ENCODE results near the gene AGAP1. TPM values are rescaled to one million over a fixed set of nuclear protein-coding genes. Genes with fewer than 3 reads are reported as not detected.
A peak's percentile ranks its signal among the peaks of the same experiment; 100 is the strongest.

AGAP1 gene
- total and polyA plus RNA-seq, 2 donors (not counting 3 experiments of a cell fraction or from before 2014, with no cell fraction given): 10.2 to 20.9 TPM

DNA sequence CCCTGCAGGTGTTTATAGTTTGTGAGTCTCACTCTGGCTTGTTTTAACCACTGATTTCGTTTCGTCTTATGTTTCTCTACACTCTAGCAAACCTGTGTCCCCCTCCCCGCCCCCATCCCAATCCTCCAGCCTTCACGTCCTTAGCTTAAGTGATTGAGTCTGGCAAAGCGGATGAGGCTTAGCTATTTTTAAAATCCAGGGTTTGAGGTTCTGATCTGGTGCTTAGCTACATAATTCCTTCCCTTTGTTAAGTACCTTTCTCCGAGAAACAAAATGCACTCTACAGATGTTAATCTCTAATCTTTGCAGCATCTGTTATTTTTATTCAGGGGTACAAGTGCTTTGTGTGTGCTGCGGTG, 7.8 kb downstream of the AGAP1 start:
- Histone ChIP-seq H3K4me3 (replicated peaks in 1 of 3; ENCODE audit: insufficient read depth in 1 of 3, low read depth in 1 of 3, low read length in 3 of 3) (peak overlapping the region in 1 of 3 experiments; percentile 3), H3K27ac (ENCODE audit: insufficient read depth, low read depth, low read length) (no peak overlapping the region)
- no peak for FAIRE-seq

DNA sequence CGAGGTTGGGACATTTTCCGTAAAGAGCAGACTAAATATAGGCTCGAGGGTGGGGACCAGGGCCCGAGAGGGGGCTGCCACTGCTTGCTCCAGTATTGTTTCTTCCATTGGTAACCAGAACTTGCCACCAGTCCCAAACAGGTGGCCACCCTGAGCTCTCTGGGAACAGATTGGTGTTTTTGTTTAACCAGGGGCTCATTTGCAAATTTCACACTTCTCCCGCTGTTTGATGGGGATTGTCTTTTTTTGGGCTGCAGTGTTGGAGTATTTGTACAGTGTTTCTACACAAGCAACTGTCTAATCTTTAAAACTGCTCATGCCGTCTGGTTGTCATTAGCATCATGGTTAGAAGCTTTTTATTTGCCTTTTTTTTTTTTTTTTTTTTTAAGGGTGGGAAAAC, 8.5 kb downstream of the AGAP1 start:
- no peak for DNase-seq (ENCODE audit: low read depth, low spot score)
- BruUV-seq (replicated peaks): no TSS peak
- no peaks in the 10 kb centered on the region for H3K36me3 ChIP-seq (ENCODE audit: control insufficient read depth in 2 of 2, extremely low read depth in 1 of 2, insufficient read depth in 2 of 2, low read length in 2 of 2)
- no peak for FAIRE-seq
- peaks cover 17% of the 10 kb centered on the region for H3K4me1 ChIP-seq (ENCODE audit: control insufficient read depth, extremely low read depth, insufficient read depth, low read length)
- intact Hi-C loops (cut with micrococcal nuclease): no loop called here
- no peak overlapping the region for H3K27ac ChIP-seq (ENCODE audit: insufficient read depth, low read depth, low read length)
- H3K9me3 ChIP-seq (replicated peaks; ENCODE audit: control insufficient read depth, insufficient read depth, low read length): no peaks in the 10 kb centered on the region
- dilution Hi-C loops (cut with MboI; ENCODE audit: extremely low pct_ligation_motif_present, low sequenced_read_pairs): no loop called here
- no peak overlapping the region for H3K4me3 ChIP-seq (replicated peaks in 1 of 3; ENCODE audit: insufficient read depth in 1 of 3, low read depth in 1 of 3, low read length in 3 of 3)
- no peaks in the 10 kb centered on the region for H3K9me1 ChIP-seq (replicated peaks; ENCODE audit: control insufficient read depth, extremely low read depth, insufficient read depth, low read length)
- H3K9ac ChIP-seq (replicated peaks; ENCODE audit: extremely low read depth, insufficient read depth, low read length): no peak overlapping the region
- H3K4me2 ChIP-seq (ENCODE audit: insufficient read depth, low read length): no peak overlapping the region
- H2AFZ ChIP-seq (ENCODE audit: low read depth, low read length): no peak overlapping the region
- H3K27me3 ChIP-seq (ENCODE audit: control insufficient read depth in 2 of 2, insufficient read depth in 2 of 2, low read length in 2 of 2): no peaks in the 10 kb centered on the region
- CTCF ChIA-PET: interaction anchor here (2.2 to 4.2 kb wide), 2 partner anchors 30 to 50 kb away, joined by 8 to 23 read pairs; no protein-coding TSS in a partner anchor
- no peaks in the 10 kb centered on the region for H4K20me1 ChIP-seq (replicated peaks; ENCODE audit: control insufficient read depth, extremely low read depth, insufficient read depth, low read length)
- TF ChIP-seq, protein P1, sequence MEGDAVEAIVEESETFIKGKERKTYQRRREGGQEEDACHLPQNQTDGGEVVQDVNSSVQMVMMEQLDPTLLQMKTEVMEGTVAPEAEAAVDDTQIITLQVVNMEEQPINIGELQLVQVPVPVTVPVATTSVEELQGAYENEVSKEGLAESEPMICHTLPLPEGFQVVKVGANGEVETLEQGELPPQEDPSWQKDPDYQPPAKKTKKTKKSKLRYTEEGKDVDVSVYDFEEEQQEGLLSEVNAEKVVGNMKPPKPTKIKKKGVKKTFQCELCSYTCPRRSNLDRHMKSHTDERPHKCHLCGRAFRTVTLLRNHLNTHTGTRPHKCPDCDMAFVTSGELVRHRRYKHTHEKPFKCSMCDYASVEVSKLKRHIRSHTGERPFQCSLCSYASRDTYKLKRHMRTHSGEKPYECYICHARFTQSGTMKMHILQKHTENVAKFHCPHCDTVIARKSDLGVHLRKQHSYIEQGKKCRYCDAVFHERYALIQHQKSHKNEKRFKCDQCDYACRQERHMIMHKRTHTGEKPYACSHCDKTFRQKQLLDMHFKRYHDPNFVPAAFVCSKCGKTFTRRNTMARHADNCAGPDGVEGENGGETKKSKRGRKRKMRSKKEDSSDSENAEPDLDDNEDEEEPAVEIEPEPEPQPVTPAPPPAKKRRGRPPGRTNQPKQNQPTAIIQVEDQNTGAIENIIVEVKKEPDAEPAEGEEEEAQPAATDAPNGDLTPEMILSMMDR (IDR thresholded peaks at IDR 0.05; ENCODE audit: extremely low read depth in 1 of 2, insufficient read depth in 1 of 2, low read depth in 1 of 2, low read length in 2 of 2): no peak
- no peak for TF ChIP-seq MYC (IDR thresholded peaks at IDR 0.05; ENCODE audit: low read depth, low read length)
- no peak for TF ChIP-seq FOS (IDR thresholded peaks at IDR 0.05; ENCODE audit: borderline replicate concordance, insufficient read depth, low read length)
- no peak for TF ChIP-seq EZH2 (IDR thresholded peaks at IDR 0.05; ENCODE audit: borderline replicate concordance, low read depth, low read length, severe bottlenecking)
- TF ChIP-seq POLR2A (IDR thresholded peaks at IDR 0.05; ENCODE audit: low read depth, low read length): no peak
- TF ChIP-seq, protein P2, sequence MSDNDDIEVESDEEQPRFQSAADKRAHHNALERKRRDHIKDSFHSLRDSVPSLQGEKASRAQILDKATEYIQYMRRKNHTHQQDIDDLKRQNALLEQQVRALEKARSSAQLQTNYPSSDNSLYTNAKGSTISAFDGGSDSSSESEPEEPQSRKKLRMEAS (IDR thresholded peaks at IDR 0.05; ENCODE audit: insufficient read depth, insufficient read length): no peak
- TF ChIP-seq JUN (IDR thresholded peaks at IDR 0.05; ENCODE audit: borderline replicate concordance, insufficient read depth, insufficient read length, low read depth): no peak
- no peak for TF ChIP-seq GATA2 (IDR thresholded peaks at IDR 0.05; ENCODE audit: insufficient read depth, insufficient read length, low read depth, low read length)
- TF ChIP-seq POLR2AphosphoS5 (IDR thresholded peaks at IDR 0.05; ENCODE audit: insufficient read depth, low read depth, low read length): no peak
- H3K79me2 ChIP-seq (ENCODE audit: control insufficient read depth, insufficient read depth, low read length): peaks cover 35% of the 10 kb centered on the region
- POLR2A ChIA-PET: interaction anchor here (0.7 kb wide), 1 partner anchor 476 kb away, joined by 3 read pairs; no protein-coding TSS in a partner anchor

More for the DNA sequence above, 7.8 kb downstream of the AGAP1 start:
- POLR2A ChIA-PET: interaction anchor here (0.7 to 1.3 kb wide), 2 partner anchors 15 to 17 kb away, joined by 3 read pairs; no protein-coding TSS in a partner anchor
- no peaks in the 10 kb centered on the region for H4K20me1 ChIP-seq (replicated peaks; ENCODE audit: control insufficient read depth, extremely low read depth, insufficient read depth, low read length)
- H3K4me1 ChIP-seq (ENCODE audit: control insufficient read depth, extremely low read depth, insufficient read depth, low read length): peaks cover 17% of the 10 kb centered on the region
- no peaks in the 10 kb centered on the region for H3K9me3 ChIP-seq (replicated peaks; ENCODE audit: control insufficient read depth, insufficient read depth, low read length)
- H3K9ac ChIP-seq (replicated peaks; ENCODE audit: extremely low read depth, insufficient read depth, low read length): no peak overlapping the region
- no peaks in the 10 kb centered on the region for H3K27me3 ChIP-seq (ENCODE audit: control insufficient read depth in 2 of 2, insufficient read depth in 2 of 2, low read length in 2 of 2)
- H2AFZ ChIP-seq (ENCODE audit: low read depth, low read length): no peak overlapping the region
- no peaks in the 10 kb centered on the region for H3K9me1 ChIP-seq (replicated peaks; ENCODE audit: control insufficient read depth, extremely low read depth, insufficient read depth, low read length)
- H3K4me2 ChIP-seq (ENCODE audit: insufficient read depth, low read length): peak overlapping the region; percentile 89
- intact Hi-C loops (cut with micrococcal nuclease): no loop called here
- CTCF ChIA-PET: interaction anchor here (0.9 to 4.2 kb wide), 6 partner anchors 10 to 244 kb away, joined by 3 to 23 read pairs (median 5); no protein-coding TSS in a partner anchor
- dilution Hi-C loops (cut with MboI; ENCODE audit: extremely low pct_ligation_motif_present, low sequenced_read_pairs): no loop called here
- TF ChIP-seq POLR2A (IDR thresholded peaks at IDR 0.05; ENCODE audit: low read depth, low read length) (no peak), POLR2AphosphoS5 (IDR thresholded peaks at IDR 0.05; ENCODE audit: insufficient read depth, low read depth, low read length) (no peak), GATA2 (IDR thresholded peaks at IDR 0.05; ENCODE audit: insufficient read depth, insufficient read length, low read depth, low read length) (no peak), MYC (IDR thresholded peaks at IDR 0.05; ENCODE audit: low read depth, low read length) (no peak)
- peaks cover 42% of the 10 kb centered on the region for H3K79me2 ChIP-seq (ENCODE audit: control insufficient read depth, insufficient read depth, low read length)
- peak; percentile 18 for DNase-seq (ENCODE audit: low read depth, low spot score)
- no TSS peak for BruUV-seq (replicated peaks)
- no peaks in the 10 kb centered on the region for H3K36me3 ChIP-seq (ENCODE audit: control insufficient read depth in 2 of 2, extremely low read depth in 1 of 2, insufficient read depth in 2 of 2, low read length in 2 of 2)

All from endothelial cell of umbilical vein (primary cell).